Activated CD8-positive, alpha-beta memory T cell treated with anti-CD3 and anti-CD28 coated beads for 48 hours (primary cell): ENCODE data around the gene BMPER.
"Not testable (repeated sequence)": the region's sequence is repeated elsewhere in the genome, so short reads cannot be mapped to it uniquely, and the experiment has no call there.

Experiments
- DNase-seq, 3 experiments: peaks; one replicate each; pipeline ENCODE4 v3.0.0-alpha.2; 2020; ENCODE audit warnings: low read depth in 2 of 3, low spot score in 2 of 3

BMPER gene

GRCh38 chr7:34165927-34166550 is 260.7 kb downstream of the BMPER start:
- no peak for DNase-seq

GRCh38 chr7:34168013-34168412 is 262.7 kb downstream of the BMPER start:
- no peak for DNase-seq

- not testable (repeated sequence) for DNase-seq
Measured at GRCh38 chr7:34174688-34175616, 269.6 kb downstream of the BMPER start.

GRCh38 chr7:34175837-34176236 is 270.5 kb downstream of the BMPER start:
- DNase-seq, result no peak

GRCh38 chr7:34177476-34177875 is 272.1 kb downstream of the BMPER start:
- DNase-seq, result no peak

GRCh38 chr7:34181271-34181958 is 276.1 kb downstream of the BMPER start:
- no peak for DNase-seq

- DNase-seq, result no peak
Measured at GRCh38 chr7:34184466-34184865, 279.1 kb downstream of the BMPER start.

GRCh38 chr7:34187798-34188307 is 282.5 kb downstream of the BMPER start:
- DNase-seq, result no peak

- no peak for DNase-seq
Measured at GRCh38 chr7:34189031-34189430, 283.7 kb downstream of the BMPER start.

- DNase-seq, result no peak
Measured at GRCh38 chr7:34190299-34190698, 285.0 kb downstream of the BMPER start.

GRCh38 chr7:34191162-34191561 is 285.8 kb downstream of the BMPER start:
- no peak for DNase-seq

GRCh38 chr7:34191771-34192479 is 286.6 kb downstream of the BMPER start:
- no peak for DNase-seq

GRCh38 chr7:34192906-34193305 is 287.6 kb downstream of the BMPER start:
- no peak for DNase-seq

GRCh38 chr7:34198231-34198641 is 292.9 kb downstream of the BMPER start:
- DNase-seq, result no peak
